ENCODE results near the gene MINPP1.
"Not testable (repeated sequence)": the region's sequence is repeated elsewhere in the genome, so short reads cannot be mapped to it uniquely, and the experiment has no call there.

MINPP1 gene

GRCh38 chr10:87578160-87578841, 73.6 kb downstream of the MINPP1 start:
- DNase-seq = no peak

DNA sequence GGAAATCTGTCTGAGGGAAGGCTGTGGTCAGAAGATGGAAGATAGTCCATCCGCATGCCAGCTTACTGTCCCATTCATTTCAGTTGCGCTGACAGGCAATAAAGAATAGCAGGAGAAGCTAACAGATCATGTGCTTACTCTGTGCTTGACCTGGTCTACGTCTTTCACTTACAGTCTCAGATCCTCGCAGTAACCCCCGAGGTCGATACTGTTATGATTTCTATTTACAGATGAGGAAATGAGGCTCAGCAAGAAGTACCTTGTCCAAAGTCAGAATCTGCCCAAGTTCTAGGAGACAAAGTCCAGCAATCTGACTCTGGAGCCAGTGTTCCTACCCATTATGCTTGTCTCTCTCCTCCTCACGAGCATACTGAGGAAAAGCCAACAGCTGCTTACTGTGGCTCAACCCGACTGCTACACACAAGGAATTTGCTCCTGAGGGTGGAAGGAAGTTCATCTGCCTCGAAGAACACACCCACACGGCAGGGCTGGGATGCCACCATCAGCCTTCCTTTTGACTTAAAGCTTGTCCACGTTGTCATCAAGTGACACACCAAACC, 74.2 kb downstream of the MINPP1 start:
- no peak for DNase-seq

DNA sequence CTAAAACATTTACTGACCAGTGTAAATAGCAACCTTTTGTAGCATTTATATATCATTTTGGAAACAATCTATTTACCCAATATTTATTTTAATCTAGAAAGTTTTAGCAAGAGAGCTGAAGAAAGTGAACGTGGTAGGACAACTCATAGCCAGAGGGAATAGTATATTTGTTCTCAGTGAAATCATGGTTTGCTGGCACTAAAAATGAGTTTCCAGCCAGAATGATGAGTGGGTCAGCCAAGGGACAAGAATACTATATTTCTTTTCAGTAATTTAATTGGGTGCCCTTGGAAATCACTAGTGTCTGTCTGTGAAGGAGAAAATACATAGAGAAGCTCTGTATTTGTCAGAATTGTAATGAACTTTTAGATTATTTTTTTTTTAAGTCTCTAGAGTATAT, 74.9 kb downstream of the MINPP1 start:
- no peak for DNase-seq

- no peak for DNase-seq
Observed at GRCh38 chr10:87580016-87580415, 75.3 kb downstream of the MINPP1 start.

- DNase-seq = no peak
Observed at GRCh38 chr10:87585565-87586514, 81.1 kb downstream of the MINPP1 start.

- DNase-seq = no peak
Observed at GRCh38 chr10:87589645-87590051, 85.0 kb downstream of the MINPP1 start.

DNA sequence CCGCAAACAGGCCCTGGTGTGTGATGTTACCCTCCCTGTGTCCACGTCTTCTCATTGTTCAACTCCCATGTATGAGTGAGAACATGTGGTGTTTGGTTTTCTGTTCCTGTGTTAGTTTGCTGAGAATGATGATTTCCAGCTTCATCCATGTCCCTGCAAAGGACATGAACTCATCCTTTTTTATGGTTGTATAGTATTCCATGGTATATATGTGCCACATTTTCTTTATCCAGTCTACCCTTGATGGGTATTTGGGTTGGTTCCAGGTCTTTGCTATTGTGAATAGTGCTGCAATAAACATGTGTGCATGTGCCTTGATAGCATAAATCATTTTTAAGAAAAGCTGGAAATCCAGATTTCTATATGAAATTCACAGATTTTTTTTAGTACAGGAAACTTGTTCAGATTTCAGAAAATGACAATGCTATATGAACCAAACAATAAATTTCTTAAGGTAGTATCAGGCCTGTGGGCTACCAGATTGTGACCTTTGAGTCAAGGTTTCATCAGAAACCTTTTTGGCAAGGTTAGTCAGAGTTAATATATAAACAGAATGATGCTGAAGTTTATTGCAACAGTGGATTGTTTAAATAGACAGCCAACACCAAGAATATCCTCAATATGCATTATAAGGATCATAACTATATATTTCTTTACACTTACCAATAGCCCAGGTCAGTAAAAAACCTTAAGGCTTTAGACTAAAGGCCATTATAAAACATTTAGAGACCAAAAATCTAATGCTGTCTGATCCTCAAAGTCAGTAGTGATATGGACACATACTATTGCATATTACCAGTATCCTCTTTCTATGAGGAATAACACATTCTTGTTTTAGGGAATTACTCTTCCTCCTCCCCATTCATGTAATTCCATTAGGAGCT, 86.3 kb downstream of the MINPP1 start:
- no peak for DNase-seq

- no peak for DNase-seq
Observed at GRCh38 chr10:87591589-87591886, 86.8 kb downstream of the MINPP1 start.

DNA sequence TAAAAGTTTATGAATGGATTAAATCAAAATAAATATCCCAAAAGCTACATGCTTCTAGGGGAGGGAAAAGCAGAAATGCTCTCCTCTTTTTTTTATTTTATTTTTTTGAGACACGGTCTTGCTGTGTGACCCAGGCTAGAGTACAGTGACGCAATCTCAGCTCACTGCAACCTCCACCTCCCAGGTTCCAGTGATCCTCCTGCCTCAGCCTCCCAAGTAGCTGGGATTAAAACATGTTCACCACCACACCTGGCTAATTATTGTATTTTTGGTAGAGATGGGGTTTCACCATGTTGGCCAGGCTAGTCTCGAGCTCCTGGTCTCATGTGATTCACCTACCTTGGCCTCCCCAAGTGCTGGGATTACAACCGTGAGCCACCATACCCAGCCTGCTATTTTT, 88.2 kb downstream of the MINPP1 start:
- not testable (repeated sequence) for DNase-seq

- no peak for DNase-seq
Observed at GRCh38 chr10:87593702-87594101, 89.0 kb downstream of the MINPP1 start.

DNA sequence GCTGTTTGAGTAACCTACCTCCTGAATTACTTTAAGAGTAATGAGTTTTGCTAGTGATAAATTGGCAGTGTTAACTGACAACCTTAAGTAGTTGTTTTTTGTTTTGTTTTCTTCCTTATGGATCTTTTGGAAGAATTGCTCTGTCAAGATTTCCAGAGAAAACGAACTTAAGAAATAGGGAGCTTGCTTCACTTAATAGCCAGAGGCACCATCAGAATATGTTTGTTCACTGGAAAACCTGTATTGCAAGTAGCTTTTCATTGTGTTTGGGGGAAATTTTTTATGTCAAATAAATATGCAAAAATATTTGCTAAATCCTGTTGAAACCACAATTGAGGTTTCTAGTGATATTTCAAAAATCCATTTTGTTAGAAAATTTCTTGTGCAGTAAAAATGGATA, 89.5 kb downstream of the MINPP1 start:
- no peak for DNase-seq

- DNase-seq = no peak
Observed at GRCh38 chr10:87594864-87595263, 90.2 kb downstream of the MINPP1 start.

DNA sequence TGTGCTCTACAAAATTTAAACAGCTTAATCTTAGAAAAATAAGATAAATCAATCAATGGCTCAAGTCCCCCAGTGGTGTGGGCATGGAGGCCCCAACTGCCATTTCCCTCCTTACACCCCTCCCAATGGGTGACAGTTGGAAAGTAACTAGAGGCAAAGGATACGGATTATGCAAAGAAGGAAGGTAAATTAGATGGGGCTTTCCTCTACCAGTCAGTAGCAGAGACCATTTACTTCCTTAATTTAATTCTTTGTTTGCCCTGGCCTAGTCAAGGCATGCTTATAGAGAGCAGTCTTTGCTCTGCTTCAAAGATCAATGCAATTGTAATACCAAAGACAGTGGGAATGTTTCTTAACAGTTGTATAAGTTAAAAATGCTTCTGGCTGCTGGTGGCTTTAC, 91.7 kb downstream of the MINPP1 start:
- no peak for DNase-seq

GRCh38 chr10:87598700-87599099, 94.0 kb downstream of the MINPP1 start:
- DNase-seq = no peak

- DNase-seq = no peak
Observed at GRCh38 chr10:87600581-87600980, 95.9 kb downstream of the MINPP1 start.
